Activated CD4-positive, alpha-beta T cell treated with anti-CD3 and anti-CD28 coated beads for 36 hours (primary cell): ENCODE results near the gene LITAF. TPM values are rescaled to one million over a fixed set of nuclear protein-coding genes. Genes with fewer than 3 reads are reported as not detected.

Source experiments
- ATAC-seq: fragments of 200-7000 bp; cut with Tn5 transposase; one replicate; pipeline ENCODE4 v1.10.0; 2021; ENCODE audit warnings: mild to moderate bottlenecking, moderate library complexity
- CTCF ChIA-PET: fragments of 350-600 bp; sonication (Branson Sonifier 250); formaldehyde crosslinking; loops from one replicate; lab custom pipeline; 2021; ENCODE audit warnings: antibody characterized with exemption; lab: Charles Lee
- POLR2A ChIA-PET: fragments of 350-600 bp; sonication (Branson Sonifier 250); formaldehyde crosslinking; loops from one replicate; lab custom pipeline; 2021; ENCODE audit warnings: antibody characterized with exemption, inconsistent platforms; lab: Charles Lee
- DNase-seq: peaks from one replicate; pipeline ENCODE4 v3.0.0-alpha.2; 2020
- H3K27ac Mint-ChIP-seq: one replicate; pipeline ENCODE4 v1.8.0; 2021; ENCODE audit warnings: mixed read lengths
- H3K27me3 Mint-ChIP-seq: one replicate; pipeline ENCODE4 v1.8.0; 2021; ENCODE audit warnings: mixed read lengths
- H3K36me3 Mint-ChIP-seq: one replicate; pipeline ENCODE4 v1.8.0; 2021; ENCODE audit warnings: low read depth, mixed read lengths
- H3K4me1 Mint-ChIP-seq: one replicate; pipeline ENCODE4 v1.8.0; 2021; ENCODE audit warnings: mixed read lengths
- H3K4me3 Mint-ChIP-seq: one replicate; pipeline ENCODE4 v1.8.0; 2021; ENCODE audit warnings: mild to moderate bottlenecking, moderate library complexity, mixed read lengths
- H3K9me3 Mint-ChIP-seq: one replicate; pipeline ENCODE4 v1.8.0; 2021; ENCODE audit warnings: low read depth, mixed read lengths
- intact Hi-C, 2 experiments: fragments of 100-400 bp; cut with DNase I in 1 of 2; cut with micrococcal nuclease in 1 of 2; formaldehyde crosslinking; loops; one replicate each; pipeline versions ENCODE4 v1.14.2 to v1.15.1; 2022 to 2024; cut with DNase I, micrococcal nuclease
- total RNA-seq, 2 experiments: library from RNA; stranded (reverse); gene quantifications; one replicate each; pipeline ENCODE4 v1.2.3, GENCODE V29; 2021

Gene LITAF
- total RNA-seq, 2 experiments from 2014 or later = 99.0 to 116 TPM

GRCh38 chr16:11629071-11630030 lies 42.6 kb upstream of the LITAF start:
- Mint-ChIP-seq H3K4me1 (peaks cover 47% of the 10 kb centered on the region), H3K27ac (peak overlapping the region; percentile 4)
- CTCF ChIA-PET = interaction anchor here (0.6 to 0.8 kb wide), 3 partner anchors 114 to 640 kb away, joined by 3 to 5 read pairs (median 4); no protein-coding TSS in a partner anchor

GRCh38 chr16:11627822-11628457 lies 41.2 kb upstream of the LITAF start:
- ChIA-PET POLR2A (interaction anchor here (0.5 kb wide), 1 partner anchor 15 kb away, joined by 6 read pairs; no protein-coding TSS in a partner anchor), CTCF (interaction anchor here (0.5 to 0.6 kb wide), 2 partner anchors 46 to 262 kb away, joined by 3 to 4 read pairs; no protein-coding TSS in a partner anchor)
- no peaks in the 10 kb centered on the region for H3K27me3 Mint-ChIP-seq
- H3K36me3 Mint-ChIP-seq = no peaks in the 10 kb centered on the region
- H3K4me3 Mint-ChIP-seq = no peak overlapping the region
- no peak for DNase-seq
- ATAC-seq = peak; percentile 27
- intact Hi-C loops = no loop called here
- no peak overlapping the region for H3K27ac Mint-ChIP-seq
- H3K4me1 Mint-ChIP-seq = peaks cover 44% of the 10 kb centered on the region
- no peaks in the 10 kb centered on the region for H3K9me3 Mint-ChIP-seq

More at GRCh38 chr16:11629071-11630030, 42.6 kb upstream of the LITAF start:
- Mint-ChIP-seq H3K9me3 (no peaks in the 10 kb centered on the region), H3K4me3 (no peak overlapping the region), H3K27me3 (no peaks in the 10 kb centered on the region), H3K36me3 (no peaks in the 10 kb centered on the region)
- ATAC-seq = peak; percentile 37
- no peak for DNase-seq
- POLR2A ChIA-PET = no interaction called here
- intact Hi-C loops = no loop called here

GRCh38 chr16:11627292-11627663 lies 40.6 kb upstream of the LITAF start:
- no peak for ATAC-seq
- DNase-seq = no peak
- ChIA-PET CTCF (interaction anchor here (0.5 kb wide), 1 partner anchor 46 kb away, joined by 4 read pairs; no protein-coding TSS in a partner anchor), POLR2A (no interaction called here)
- intact Hi-C loops = no loop called here
- no peaks in the 10 kb centered on the region for H3K27me3 Mint-ChIP-seq
- H3K27ac Mint-ChIP-seq = no peak overlapping the region
- H3K9me3 Mint-ChIP-seq = no peaks in the 10 kb centered on the region
- H3K4me3 Mint-ChIP-seq = no peak overlapping the region
- peaks cover 48% of the 10 kb centered on the region for H3K4me1 Mint-ChIP-seq
- H3K36me3 Mint-ChIP-seq = no peaks in the 10 kb centered on the region

- intact Hi-C loops = no loop called here
- ChIA-PET CTCF (interaction anchor here (0.6 kb wide), 1 partner anchor 203 kb away, joined by 3 read pairs; no protein-coding TSS in a partner anchor), POLR2A (no interaction called here)
- H3K36me3 Mint-ChIP-seq = no peaks in the 10 kb centered on the region
- H3K4me3 Mint-ChIP-seq = no peak overlapping the region
- H3K27me3 Mint-ChIP-seq = no peaks in the 10 kb centered on the region
- H3K4me1 Mint-ChIP-seq = peaks cover 53% of the 10 kb centered on the region
- H3K9me3 Mint-ChIP-seq = no peaks in the 10 kb centered on the region
- H3K27ac Mint-ChIP-seq = no peak overlapping the region
- DNase-seq = no peak
- ATAC-seq = no peak
Observed at GRCh38 chr16:11626657-11627291, 40.1 kb upstream of the LITAF start.

GRCh38 chr16:11625769-11626168 lies 39.0 kb upstream of the LITAF start:
- ChIA-PET POLR2A (interaction anchor here (0.7 kb wide), 1 partner anchor 86 kb away, joined by 9 read pairs; no protein-coding TSS in a partner anchor), CTCF (interaction anchor here (0.6 kb wide), 1 partner anchor 202 kb away, joined by 3 read pairs; no protein-coding TSS in a partner anchor)
- Mint-ChIP-seq H3K36me3 (no peaks in the 10 kb centered on the region), H3K27me3 (no peaks in the 10 kb centered on the region), H3K4me1 (peaks cover 59% of the 10 kb centered on the region), H3K4me3 (no peak overlapping the region), H3K9me3 (no peaks in the 10 kb centered on the region), H3K27ac (no peak overlapping the region)
- no peak for ATAC-seq
- intact Hi-C loops = loop anchor here in 1 of 2 experiments (2.0 kb wide), 1 partner anchor 15 kb away; no protein-coding TSS in a partner anchor
- DNase-seq = no peak

GRCh38 chr16:11624636-11625607 lies 38.2 kb upstream of the LITAF start:
- peaks cover 4% of the 10 kb centered on the region for H3K9me3 Mint-ChIP-seq
- DNase-seq (no peak), ATAC-seq (no peak)
- POLR2A ChIA-PET = interaction anchor here (0.7 kb wide), 1 partner anchor 85 kb away, joined by 9 read pairs; no protein-coding TSS in a partner anchor
- intact Hi-C loops = loop anchor here in 1 of 2 experiments (2.0 to 5.0 kb wide), 2 partner anchors 14 to 43 kb away; no protein-coding TSS in a partner anchor
- CTCF ChIA-PET = interaction anchor here (0.7 kb wide), 1 partner anchor 443 kb away, joined by 3 read pairs; no protein-coding TSS in a partner anchor
- peaks cover 3% of the 10 kb centered on the region for H3K36me3 Mint-ChIP-seq
- H3K4me3 Mint-ChIP-seq = no peak overlapping the region
- peak overlapping the region; percentile 29 for H3K27ac Mint-ChIP-seq
- H3K27me3 Mint-ChIP-seq = no peaks in the 10 kb centered on the region
- H3K4me1 Mint-ChIP-seq = peaks cover 57% of the 10 kb centered on the region

- Mint-ChIP-seq H3K27ac (peak overlapping the region; percentile 15), H3K9me3 (peaks cover 4% of the 10 kb centered on the region), H3K4me1 (peaks cover 57% of the 10 kb centered on the region), H3K27me3 (no peaks in the 10 kb centered on the region), H3K4me3 (no peak overlapping the region), H3K36me3 (peaks cover 3% of the 10 kb centered on the region)
- POLR2A ChIA-PET = no interaction called here
- CTCF ChIA-PET = no interaction called here
- intact Hi-C loops = loop anchor here in 1 of 2 experiments (2.0 to 5.0 kb wide), 2 partner anchors 13 to 42 kb away; no protein-coding TSS in a partner anchor
- ATAC-seq (no peak), DNase-seq (no peak)
Observed at GRCh38 chr16:11624205-11624604, 37.5 kb upstream of the LITAF start.

- ChIA-PET CTCF (interaction anchor here (0.5 to 2.2 kb wide), 7 partner anchors 19 to 649 kb away, joined by 3 to 8 read pairs (median 4); no protein-coding TSS in a partner anchor), POLR2A (interaction anchor here (0.5 to 1.0 kb wide), 4 partner anchors 15 to 366 kb away, joined by 3 read pairs; partner anchors contain the start of genes LITAF and SOCS1)
- peaks cover 3% of the 10 kb centered on the region for H3K36me3 Mint-ChIP-seq
- peak overlapping the region; percentile 63 for H3K4me3 Mint-ChIP-seq
- intact Hi-C loops = loop anchor here (2.0 to 5.0 kb wide), 2 partner anchors 35 to 40 kb away; partner anchors contain the start of gene LITAF (in 1 of the 2)
- H3K27me3 Mint-ChIP-seq = no peaks in the 10 kb centered on the region
- H3K4me1 Mint-ChIP-seq = peaks cover 55% of the 10 kb centered on the region
- DNase-seq = peak; percentile 53
- peak; percentile 68 for ATAC-seq
- peaks cover 4% of the 10 kb centered on the region for H3K9me3 Mint-ChIP-seq
- peak overlapping the region; percentile 84 for H3K27ac Mint-ChIP-seq
Observed at GRCh38 chr16:11621920-11622651, 35.4 kb upstream of the LITAF start.

- no peaks in the 10 kb centered on the region for H3K27me3 Mint-ChIP-seq
- ChIA-PET POLR2A (interaction anchor here (0.5 to 0.7 kb wide), 3 partner anchors 14 to 46 kb away, joined by 3 to 4 read pairs (median 3); partner anchors contain the start of gene LITAF), CTCF (interaction anchor here (0.8 to 2.2 kb wide), 3 partner anchors 20 to 61 kb away, joined by 5 to 8 read pairs (median 6); no protein-coding TSS in a partner anchor)
- no peak for ATAC-seq
- peak overlapping the region; percentile 63 for H3K4me3 Mint-ChIP-seq
- peaks cover 57% of the 10 kb centered on the region for H3K4me1 Mint-ChIP-seq
- H3K36me3 Mint-ChIP-seq = peaks cover 3% of the 10 kb centered on the region
- intact Hi-C loops = loop anchor here (2.0 to 5.0 kb wide), 2 partner anchors 35 to 39 kb away; partner anchors contain the start of gene LITAF (in 1 of the 2)
- peaks cover 4% of the 10 kb centered on the region for H3K9me3 Mint-ChIP-seq
- H3K27ac Mint-ChIP-seq = peak overlapping the region; percentile 84
- DNase-seq = peak; percentile 24
Observed at GRCh38 chr16:11621539-11621919, 34.8 kb upstream of the LITAF start.
